Stimulated activated CD4-positive, alpha-beta T cell treated with anti-CD3 and anti-CD28 coated beads, TNF-alpha, amount 100 ng/mL, for 4 hours (primary cell): ENCODE results near the gene ADAM8.
"Not testable (repeated sequence)": the region's sequence is repeated elsewhere in the genome, so short reads cannot be mapped to it uniquely, and the experiment has no call there.

Source experiments
- DNase-seq, 3 experiments: peaks; one replicate each; pipeline ENCODE4 v3.0.0-alpha.2; 2020; ENCODE audit warnings: low read depth in 3 of 3

Gene ADAM8

GRCh38 chr10:133249975-133250754, 26.5 kb downstream of the ADAM8 start:
- DNase-seq = no peak

- no peak for DNase-seq
These were observed 27.4 kb downstream of the ADAM8 start for GRCh38 chr10:133249094-133249780.

- no peak for DNase-seq
These were observed 28.3 kb downstream of the ADAM8 start for GRCh38 chr10:133248334-133248715.

- no peak for DNase-seq
These were observed 28.9 kb downstream of the ADAM8 start for GRCh38 chr10:133247681-133248333.

GRCh38 chr10:133246236-133246626, 30.4 kb downstream of the ADAM8 start:
- no peak for DNase-seq

- no peak for DNase-seq
These were observed 31.0 kb downstream of the ADAM8 start for GRCh38 chr10:133245439-133246235.

- no peak for DNase-seq
These were observed 33.1 kb downstream of the ADAM8 start for GRCh38 chr10:133243593-133243992.

- DNase-seq = no peak
These were observed 33.9 kb downstream of the ADAM8 start for GRCh38 chr10:133242611-133243356.

GRCh38 chr10:133241501-133242205, 35.0 kb downstream of the ADAM8 start:
- no peak for DNase-seq

- no peak for DNase-seq
These were observed 36.7 kb downstream of the ADAM8 start for GRCh38 chr10:133239990-133240389.

- DNase-seq = no peak
These were observed 38.2 kb downstream of the ADAM8 start for GRCh38 chr10:133238466-133238804.

- no peak for DNase-seq
These were observed 38.8 kb downstream of the ADAM8 start, which contains the start of gene VENTX for GRCh38 chr10:133237588-133238465. Gene VENTX, plus strand, starts transcription at chr10:133237855. Its CDS starts 60 bp downstream, at chr10:133237915.

GRCh38 chr10:133237241-133237587, 39.5 kb downstream of the ADAM8 start:
- DNase-seq = no peak

GRCh38 chr10:133236401-133237240, 40.0 kb downstream of the ADAM8 start:
- DNase-seq = no peak

GRCh38 chr10:133235932-133236331, 40.7 kb downstream of the ADAM8 start:
- DNase-seq = no peak

GRCh38 chr10:133235265-133235855, 41.3 kb downstream of the ADAM8 start:
- no peak for DNase-seq

- DNase-seq = not testable (repeated sequence)
These were observed 41.9 kb downstream of the ADAM8 start for GRCh38 chr10:133234796-133235195.

- no peak for DNase-seq
These were observed 44.6 kb downstream of the ADAM8 start for GRCh38 chr10:133231946-133232574.
